ENCODE results near the gene TMC2.
"Not testable (repeated sequence)": the region's sequence is repeated elsewhere in the genome, so short reads cannot be mapped to it uniquely, and the experiment has no call there.

Gene TMC2

GRCh38 chr20:2536560-2536986 is at the start of gene TMC2:
TSS of gene TMC2 (plus strand) at chr20:2536573. CDS start at chr20:2536622, 49 bp downstream.
- DNase-seq (ENCODE audit: low read depth in 2 of 2) = no peak

- DNase-seq (ENCODE audit: low read depth in 2 of 2) = not testable (repeated sequence)
Measured at GRCh38 chr20:2502808-2503384, 33.5 kb upstream of the TMC2 start.

- DNase-seq (ENCODE audit: low read depth in 2 of 2) = not testable (repeated sequence)
Measured at GRCh38 chr20:2504803-2505202, 31.6 kb upstream of the TMC2 start.

GRCh38 chr20:2506426-2506825 is 29.9 kb upstream of the TMC2 start:
- DNase-seq (ENCODE audit: low read depth in 2 of 2) = not testable (repeated sequence)

- no peak for DNase-seq (ENCODE audit: low read depth in 2 of 2)
Measured at GRCh38 chr20:2507464-2507863, 28.9 kb upstream of the TMC2 start.

- DNase-seq (ENCODE audit: low read depth in 2 of 2) = no peak
Measured at GRCh38 chr20:2507875-2508630, 28.3 kb upstream of the TMC2 start.

GRCh38 chr20:2508631-2509467 is 27.5 kb upstream of the TMC2 start, which contains the start of gene ZNF343:
TSS of gene ZNF343 (minus strand) at chr20:2508915. CDS start at chr20:2493895, 15,020 bp downstream.
- peak; percentile 60 to 62 for DNase-seq (ENCODE audit: low read depth in 2 of 2)

- DNase-seq (ENCODE audit: low read depth in 2 of 2) = no peak
Measured at GRCh38 chr20:2509468-2509781, 26.9 kb upstream of the TMC2 start.

GRCh38 chr20:2509794-2510193 is 26.6 kb upstream of the TMC2 start:
- DNase-seq (ENCODE audit: low read depth in 2 of 2) = no peak

- DNase-seq (ENCODE audit: low read depth in 2 of 2) = no peak
Measured at GRCh38 chr20:2515203-2515602, 21.2 kb upstream of the TMC2 start.

GRCh38 chr20:2516399-2516798 is 20.0 kb upstream of the TMC2 start:
- DNase-seq (ENCODE audit: low read depth in 2 of 2) = no peak

- DNase-seq (ENCODE audit: low read depth in 2 of 2) = no peak
Measured at GRCh38 chr20:2518096-2518495, 18.3 kb upstream of the TMC2 start.

GRCh38 chr20:2518558-2518957 is 17.8 kb upstream of the TMC2 start:
- no peak for DNase-seq (ENCODE audit: low read depth in 2 of 2)

- DNase-seq (ENCODE audit: low read depth in 2 of 2) = no peak
Measured at GRCh38 chr20:2519115-2519809, 17.1 kb upstream of the TMC2 start.

- DNase-seq (ENCODE audit: low read depth in 2 of 2) = no peak
Measured at GRCh38 chr20:2520617-2521016, 15.8 kb upstream of the TMC2 start.

- DNase-seq (ENCODE audit: low read depth in 2 of 2) = peak; percentile 46 to 47
Measured at GRCh38 chr20:2521369-2522305, 14.7 kb upstream of the TMC2 start.

- DNase-seq (ENCODE audit: low read depth in 2 of 2) = not testable (repeated sequence)
Measured at GRCh38 chr20:2522826-2523429, 13.4 kb upstream of the TMC2 start.

GRCh38 chr20:2523919-2524708 is 12.3 kb upstream of the TMC2 start:
- DNase-seq (ENCODE audit: low read depth in 2 of 2) = peak; percentile 91 to 93

- peak in 1 of 2 donors; percentile 19 for DNase-seq (ENCODE audit: low read depth in 2 of 2)
Measured at GRCh38 chr20:2524709-2525506, 11.5 kb upstream of the TMC2 start.
